Stomach smooth muscle (tissue), 2 donors: ENCODE data around the gene CASKIN1.

Experiments
- H3K27ac ChIP-seq: one replicate; pipeline ENCODE4 v1.7.0; 2013; ENCODE audit warnings: mild to moderate bottlenecking, low read length, inconsistent platforms
- H3K27me3 ChIP-seq, 2 donors: one replicate each; pipeline ENCODE4 v1.7.0; 2013; ENCODE audit warnings: low read length in 2 of 2; ENCODE audit not compliant: insufficient read depth in 2 of 2, control insufficient read depth in 1 of 2
- H3K36me3 ChIP-seq, 2 donors: one replicate each; pipeline ENCODE4 v1.7.0; 2013; ENCODE audit warnings: low read length in 2 of 2; ENCODE audit not compliant: control insufficient read depth in 2 of 2, insufficient read depth in 2 of 2
- H3K4me1 ChIP-seq: one replicate; pipeline ENCODE4 v1.7.0; 2013; ENCODE audit warnings: low read length; ENCODE audit not compliant: control insufficient read depth, insufficient read depth
- H3K4me3 ChIP-seq, 2 donors: one replicate each; pipeline ENCODE4 v1.7.0; 2013; ENCODE audit warnings: low read length in 2 of 2
- H3K9ac ChIP-seq, 2 donors: one replicate each; pipeline ENCODE4 v1.7.0; 2013; ENCODE audit warnings: low read length in 2 of 2, mild to moderate bottlenecking in 1 of 2
- H3K9me3 ChIP-seq, 2 donors: one replicate each; pipeline ENCODE4 v1.7.0; 2013; ENCODE audit warnings: low read length in 2 of 2; ENCODE audit not compliant: control insufficient read depth in 2 of 2
- donor health status: healthy.
- donor health status: Pancreatic carcinoma.

CASKIN1 gene

DNA sequence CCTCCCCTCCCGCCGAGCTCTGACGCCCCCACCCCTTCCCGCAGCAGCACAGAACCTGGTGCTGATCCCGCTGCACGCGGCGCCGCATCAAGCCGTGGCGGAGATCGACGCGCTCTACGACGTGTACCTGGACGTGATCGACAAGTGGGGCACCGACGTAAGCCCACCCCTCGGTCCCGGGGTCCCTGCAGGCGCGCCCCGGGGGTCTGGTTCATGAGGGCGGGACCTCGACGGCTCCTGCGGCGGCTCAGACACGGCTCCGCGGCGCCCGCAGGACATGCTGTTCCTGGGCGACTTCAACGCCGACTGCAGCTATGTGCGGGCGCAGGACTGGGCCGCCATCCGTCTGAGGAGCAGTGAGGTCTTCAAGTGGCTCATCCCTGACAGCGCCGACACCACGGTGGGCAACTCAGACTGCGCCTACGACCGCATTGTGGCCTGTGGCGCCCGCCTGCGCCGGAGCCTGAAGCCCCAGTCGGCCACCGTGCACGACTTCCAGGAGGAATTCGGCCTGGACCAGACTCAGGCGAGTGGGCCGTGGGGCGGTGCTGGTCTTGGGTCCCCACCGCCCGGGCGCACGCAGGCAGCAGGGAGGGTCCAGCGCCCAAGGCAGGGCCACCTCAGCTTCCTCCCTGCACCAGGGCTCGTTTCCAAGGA, 41.2 kb upstream of the CASKIN1 start:
- H3K9ac ChIP-seq: no peak overlapping the region
- H3K27ac ChIP-seq: no peak overlapping the region
- no peaks in the 10 kb centered on the region for H3K9me3 ChIP-seq
- H3K36me3 ChIP-seq: peaks cover 28 to 32% of the 10 kb centered on the region in 2 donors
- peaks cover 20 to 31% of the 10 kb centered on the region in 2 donors for H3K27me3 ChIP-seq
- H3K4me3 ChIP-seq: no peak overlapping the region
- H3K4me1 ChIP-seq: peaks cover 21% of the 10 kb centered on the region

GRCh38 chr16:2237102-2237482, 40.7 kb upstream of the CASKIN1 start:
- Histone ChIP-seq H3K4me1 (peaks cover 21% of the 10 kb centered on the region), H3K4me3 (peak overlapping the region in 1 of 2 donors; percentile 35), H3K9me3 (no peaks in the 10 kb centered on the region), H3K27ac (no peak overlapping the region), H3K36me3 (peaks cover 27 to 30% of the 10 kb centered on the region in 2 donors), H3K27me3 (peaks cover 20 to 31% of the 10 kb centered on the region in 2 donors), H3K9ac (no peak overlapping the region)

GRCh38 chr16:2236337-2237101, 40.1 kb upstream of the CASKIN1 start, which contains the start of gene DNASE1L2:
DNASE1L2 (plus strand) TSS chr16:2236444; CDS start chr16:2236817, 373 bp downstream.
- Histone ChIP-seq H3K4me3 (peak within 1 kb of the TSS in 1 of 2 donors; percentile 63), H3K9me3 (no peaks in the 10 kb centered on the region), H3K36me3 (peaks cover 33 to 36% of the 10 kb centered on the region in 2 donors)

DNA sequence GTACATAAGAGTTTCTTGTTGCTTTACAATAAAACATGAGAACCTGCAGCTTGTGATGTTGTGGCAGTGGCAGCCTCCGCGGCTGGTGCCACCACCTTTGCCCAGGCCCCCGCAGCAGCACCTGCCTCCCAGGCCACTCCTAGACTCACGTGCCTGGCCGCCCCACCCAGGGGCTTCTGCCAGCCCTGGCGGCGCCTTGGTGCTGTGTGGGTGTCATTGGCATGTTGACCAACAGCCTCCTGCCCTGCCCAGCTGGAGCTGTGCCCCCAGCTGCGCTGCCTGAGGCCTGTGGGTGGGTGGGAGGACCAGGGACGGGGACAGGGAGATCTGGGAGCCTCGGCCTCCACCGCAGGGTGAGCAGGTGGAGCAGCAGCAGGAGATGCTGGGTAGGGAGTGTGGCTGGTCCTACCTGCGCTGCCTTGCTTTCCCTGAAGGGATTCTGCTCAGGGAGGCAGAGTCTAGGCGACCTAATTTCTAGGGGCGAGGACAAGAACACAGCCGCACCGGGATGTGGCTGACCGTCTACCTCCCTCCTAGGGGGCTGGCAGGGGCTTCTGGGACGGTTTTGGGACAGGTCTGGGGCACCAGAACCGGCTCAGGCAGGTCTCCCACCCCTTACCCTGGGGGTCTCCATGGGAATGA, 39.4 kb upstream of the CASKIN1 start:
- H3K36me3 ChIP-seq: peaks cover 38 to 39% of the 10 kb centered on the region in 2 donors
- H3K27me3 ChIP-seq: peaks cover 22 to 31% of the 10 kb centered on the region in 2 donors

More at GRCh38 chr16:2236337-2237101, 40.1 kb upstream of the CASKIN1 start, which contains the start of gene DNASE1L2:
- Histone ChIP-seq H3K27ac (no peak within 1 kb of the TSS), H3K9ac (no peak within 1 kb of the TSS), H3K4me1 (peaks cover 21% of the 10 kb centered on the region), H3K27me3 (peaks cover 22 to 31% of the 10 kb centered on the region in 2 donors)

GRCh38 chr16:2235234-2235651, 38.8 kb upstream of the CASKIN1 start:
- Histone ChIP-seq H3K9me3 (no peaks in the 10 kb centered on the region), H3K9ac (no peak overlapping the region), H3K36me3 (peaks cover 38 to 39% of the 10 kb centered on the region in 2 donors), H3K4me3 (no peak overlapping the region), H3K4me1 (peaks cover 21% of the 10 kb centered on the region), H3K27ac (no peak overlapping the region), H3K27me3 (peaks cover 22 to 31% of the 10 kb centered on the region in 2 donors)

More for the DNA sequence above, 39.4 kb upstream of the CASKIN1 start:
- Histone ChIP-seq H3K9me3 (no peaks in the 10 kb centered on the region), H3K27ac (no peak overlapping the region), H3K4me1 (peaks cover 21% of the 10 kb centered on the region), H3K9ac (no peak overlapping the region), H3K4me3 (no peak overlapping the region)

- peaks cover 22 to 31% of the 10 kb centered on the region in 2 donors for H3K27me3 ChIP-seq
- peaks cover 41 to 42% of the 10 kb centered on the region in 2 donors for H3K36me3 ChIP-seq
These were observed 38.4 kb upstream of the CASKIN1 start for GRCh38 chr16:2234813-2235170.

DNA sequence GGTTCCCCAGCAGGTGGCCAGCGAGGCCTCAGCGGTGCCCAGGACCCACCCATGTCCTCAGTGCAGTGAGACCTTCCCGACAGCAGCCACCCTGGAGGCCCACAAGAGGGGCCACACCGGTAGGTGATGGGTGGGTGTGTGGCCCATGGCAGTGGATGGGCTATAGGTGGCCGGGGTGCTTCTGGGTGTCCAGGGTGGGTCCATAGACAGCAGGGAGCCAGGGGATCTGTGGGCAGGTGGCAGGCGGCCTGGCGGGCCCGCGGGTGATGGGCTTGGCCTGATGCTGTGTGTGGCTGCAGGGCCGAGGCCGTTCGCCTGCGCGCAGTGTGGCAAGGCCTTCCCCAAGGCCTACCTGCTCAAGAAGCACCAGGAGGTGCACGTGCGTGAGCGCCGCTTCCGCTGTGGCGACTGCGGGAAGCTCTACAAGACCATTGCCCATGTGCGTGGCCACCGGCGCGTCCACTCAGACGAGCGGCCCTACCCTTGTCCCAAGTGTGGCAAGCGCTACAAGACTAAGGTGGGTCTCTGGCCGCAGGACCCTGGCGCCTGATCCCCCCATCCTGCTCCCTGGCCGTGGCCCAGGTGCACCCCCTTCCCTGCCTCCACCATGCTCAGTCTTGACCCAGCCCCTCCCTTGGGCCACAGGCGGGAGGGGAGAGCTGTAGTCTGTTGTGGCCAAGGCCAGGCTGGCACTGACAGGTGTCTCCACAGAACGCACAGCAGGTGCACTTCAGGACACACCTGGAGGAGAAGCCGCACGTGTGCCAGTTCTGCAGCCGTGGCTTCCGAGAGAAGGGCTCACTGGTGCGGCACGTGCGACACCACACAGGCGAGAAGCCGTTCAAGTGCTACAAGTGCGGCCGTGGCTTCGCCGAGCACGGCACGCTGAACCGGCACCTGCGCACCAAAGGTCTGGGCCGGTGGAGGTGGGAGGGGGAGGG, 37.7 kb upstream of the CASKIN1 start:
- Histone ChIP-seq H3K9ac (no peak overlapping the region), H3K36me3 (peaks cover 47% of the 10 kb centered on the region in 2 donors), H3K27ac (no peak overlapping the region), H3K4me3 (no peak overlapping the region), H3K9me3 (no peaks in the 10 kb centered on the region), H3K4me1 (peaks cover 21% of the 10 kb centered on the region), H3K27me3 (peaks cover 22 to 31% of the 10 kb centered on the region in 2 donors)

More at GRCh38 chr16:2234813-2235170, 38.4 kb upstream of the CASKIN1 start:
- Histone ChIP-seq H3K27ac (no peak overlapping the region), H3K4me1 (peaks cover 21% of the 10 kb centered on the region), H3K4me3 (no peak overlapping the region), H3K9ac (no peak overlapping the region), H3K9me3 (no peaks in the 10 kb centered on the region)

DNA sequence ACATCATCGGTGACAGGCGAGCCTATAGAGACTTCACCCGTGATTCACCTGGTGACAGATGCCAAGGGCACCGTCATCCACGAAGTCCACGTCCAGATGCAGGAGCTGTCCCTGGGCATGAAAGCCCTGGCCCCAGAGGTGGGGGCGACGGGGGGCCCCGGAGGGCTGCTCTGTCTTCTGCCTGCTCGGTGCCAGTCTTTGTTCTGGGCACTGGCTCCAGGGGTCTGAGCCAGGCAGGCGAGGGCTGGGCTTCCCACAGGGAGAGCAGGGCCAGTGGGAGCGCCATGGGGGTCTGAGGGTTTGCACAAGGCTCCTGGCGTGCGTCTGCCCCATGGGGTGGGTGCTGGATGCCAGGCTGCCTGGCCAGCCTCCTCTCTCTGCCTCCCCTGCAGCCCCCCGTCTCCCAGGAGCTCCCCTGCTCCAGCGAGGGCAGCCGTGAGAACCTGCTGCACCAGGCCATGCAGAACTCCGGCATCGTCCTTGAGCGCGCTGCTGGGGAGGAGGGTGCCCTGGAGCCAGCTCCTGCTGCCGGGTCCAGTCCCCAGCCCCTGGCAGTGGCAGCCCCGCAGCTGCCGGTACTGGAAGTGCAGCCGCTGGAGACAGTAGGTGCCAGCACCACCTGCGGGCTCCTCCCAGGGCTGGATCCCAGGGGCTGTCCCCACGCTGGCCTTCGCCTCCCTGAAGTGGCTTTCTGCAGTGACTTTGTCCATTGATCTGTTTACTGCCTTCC, 36.8 kb upstream of the CASKIN1 start:
- H3K9ac ChIP-seq: no peak overlapping the region
- no peaks in the 10 kb centered on the region for H3K9me3 ChIP-seq
- peaks cover 22 to 31% of the 10 kb centered on the region in 2 donors for H3K27me3 ChIP-seq
- peaks cover 53 to 54% of the 10 kb centered on the region in 2 donors for H3K36me3 ChIP-seq
- H3K27ac ChIP-seq: no peak overlapping the region
- no peak overlapping the region for H3K4me3 ChIP-seq
- peaks cover 23% of the 10 kb centered on the region for H3K4me1 ChIP-seq

- no peaks in the 10 kb centered on the region for H3K9me3 ChIP-seq
These were observed 35.9 kb upstream of the CASKIN1 start for GRCh38 chr16:2232094-2232990.

More at GRCh38 chr16:2232094-2232990, 35.9 kb upstream of the CASKIN1 start:
- peaks cover 14% of the 10 kb centered on the region for H3K4me1 ChIP-seq
- no peak overlapping the region for H3K9ac ChIP-seq
- H3K27me3 ChIP-seq: peaks cover 17 to 25% of the 10 kb centered on the region in 2 donors
- no peak overlapping the region for H3K27ac ChIP-seq
- H3K36me3 ChIP-seq: peaks cover 54 to 56% of the 10 kb centered on the region in 2 donors
- H3K4me3 ChIP-seq: no peak overlapping the region
